ENCODE measurements around the gene PRND. TPM values are rescaled to one million over a fixed set of nuclear protein-coding genes. Genes with fewer than 3 reads are reported as not detected.

The PRND gene
- total and polyA plus RNA-seq, 2 donors (not counting 1 experiment from before 2014, with no cell fraction given) = not detected

- Histone ChIP-seq H3K4me2 (ENCODE audit: extremely low read depth, insufficient read depth, low read length) (no peak overlapping the region), H3K79me2 (ENCODE audit: control insufficient read depth, insufficient read depth, low read length) (peaks cover 21% of the 10 kb centered on the region), H4K20me1 (ENCODE audit: control insufficient read depth, extremely low read depth, insufficient read depth, low read length) (no peaks in the 10 kb centered on the region), H3K4me1 (ENCODE audit: control insufficient read depth, extremely low read depth, insufficient read depth, low read length) (no peaks in the 10 kb centered on the region), H3K27me3 (ENCODE audit: control insufficient read depth, insufficient read depth, low read length) (no peaks in the 10 kb centered on the region), H3K9me3 (ENCODE audit: control insufficient read depth, insufficient read depth, low read depth, low read length) (no peaks in the 10 kb centered on the region), H3K27ac (ENCODE audit: insufficient read depth, low read length) (no peak overlapping the region), H3K36me3 (ENCODE audit: control insufficient read depth, insufficient read depth, low read length) (peaks cover 6% of the 10 kb centered on the region), H3K9ac (ENCODE audit: insufficient read depth, low read length) (no peak overlapping the region), H2AFZ (ENCODE audit: low read length) (no peak overlapping the region), H3K4me3 (replicated peaks in 1 of 4; ENCODE audit: control extremely low read depth in 1 of 4, insufficient read depth in 1 of 4, low read depth in 3 of 4, low read length in 4 of 4) (no peak overlapping the region)
- TF ChIP-seq CTCF (conservative IDR thresholded peaks at IDR 0.05 in 1 of 2, IDR thresholded peaks at IDR 0.05 in 1 of 2; ENCODE audit: low read depth in 1 of 2, low read length in 2 of 2) (no peak), EZH2 (IDR thresholded peaks at IDR 0.05; ENCODE audit: low read length, missing control alignments) (no peak)
- no peak for DNase-seq (ENCODE audit: low read depth in 2 of 2)
Observed at GRCh38 chr20:4697189-4697830, 24.4 kb upstream of the PRND start.

DNA sequence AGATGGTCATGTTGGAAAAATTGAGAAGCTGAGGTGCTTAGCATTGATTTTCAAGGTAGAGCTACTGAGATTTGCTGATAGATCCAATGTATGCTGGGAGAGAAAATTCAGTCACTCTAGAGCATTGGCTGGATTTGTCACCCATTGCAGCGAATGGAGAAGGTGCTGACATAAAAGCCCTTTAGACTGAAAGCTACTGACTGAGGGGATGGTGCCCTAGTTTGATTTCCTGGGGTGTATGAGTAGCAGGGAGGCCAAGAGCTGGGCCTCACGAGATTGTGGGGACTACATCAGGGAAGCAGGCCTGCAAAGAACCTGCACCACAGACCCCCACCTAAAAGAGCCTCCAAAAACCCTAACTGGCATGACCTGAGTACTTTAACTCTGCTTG is 23.9 kb upstream of the PRND start:
- Histone ChIP-seq H3K9ac (ENCODE audit: insufficient read depth, low read length) (no peak overlapping the region), H3K79me2 (ENCODE audit: control insufficient read depth, insufficient read depth, low read length) (peaks cover 18% of the 10 kb centered on the region), H3K4me3 (replicated peaks in 1 of 4; ENCODE audit: control extremely low read depth in 1 of 4, insufficient read depth in 1 of 4, low read depth in 3 of 4, low read length in 4 of 4) (no peak overlapping the region), H3K9me3 (ENCODE audit: control insufficient read depth, insufficient read depth, low read depth, low read length) (no peaks in the 10 kb centered on the region), H3K27me3 (ENCODE audit: control insufficient read depth, insufficient read depth, low read length) (no peaks in the 10 kb centered on the region), H2AFZ (ENCODE audit: low read length) (no peak overlapping the region), H3K4me1 (ENCODE audit: control insufficient read depth, extremely low read depth, insufficient read depth, low read length) (no peaks in the 10 kb centered on the region), H4K20me1 (ENCODE audit: control insufficient read depth, extremely low read depth, insufficient read depth, low read length) (no peaks in the 10 kb centered on the region), H3K27ac (ENCODE audit: insufficient read depth, low read length) (no peak overlapping the region), H3K4me2 (ENCODE audit: extremely low read depth, insufficient read depth, low read length) (no peak overlapping the region), H3K36me3 (ENCODE audit: control insufficient read depth, insufficient read depth, low read length) (peaks cover 6% of the 10 kb centered on the region)
- TF ChIP-seq CTCF (conservative IDR thresholded peaks at IDR 0.05 in 1 of 2, IDR thresholded peaks at IDR 0.05 in 1 of 2; ENCODE audit: low read depth in 1 of 2, low read length in 2 of 2) (no peak), EZH2 (IDR thresholded peaks at IDR 0.05; ENCODE audit: low read length, missing control alignments) (no peak)
- DNase-seq (ENCODE audit: low read depth in 2 of 2) = no peak

DNA sequence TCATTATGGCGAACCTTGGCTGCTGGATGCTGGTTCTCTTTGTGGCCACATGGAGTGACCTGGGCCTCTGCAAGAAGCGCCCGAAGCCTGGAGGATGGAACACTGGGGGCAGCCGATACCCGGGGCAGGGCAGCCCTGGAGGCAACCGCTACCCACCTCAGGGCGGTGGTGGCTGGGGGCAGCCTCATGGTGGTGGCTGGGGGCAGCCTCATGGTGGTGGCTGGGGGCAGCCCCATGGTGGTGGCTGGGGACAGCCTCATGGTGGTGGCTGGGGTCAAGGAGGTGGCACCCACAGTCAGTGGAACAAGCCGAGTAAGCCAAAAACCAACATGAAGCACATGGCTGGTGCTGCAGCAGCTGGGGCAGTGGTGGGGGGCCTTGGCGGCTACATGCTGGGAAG is 22.5 kb upstream of the PRND start:
- Histone ChIP-seq H3K9ac (ENCODE audit: insufficient read depth, low read length) (no peak overlapping the region), H2AFZ (ENCODE audit: low read length) (no peak overlapping the region), H3K4me3 (replicated peaks in 1 of 4; ENCODE audit: control extremely low read depth in 1 of 4, insufficient read depth in 1 of 4, low read depth in 3 of 4, low read length in 4 of 4) (no peak overlapping the region), H3K9me3 (ENCODE audit: control insufficient read depth, insufficient read depth, low read depth, low read length) (no peaks in the 10 kb centered on the region), H3K27me3 (ENCODE audit: control insufficient read depth, insufficient read depth, low read length) (no peaks in the 10 kb centered on the region), H3K4me1 (ENCODE audit: control insufficient read depth, extremely low read depth, insufficient read depth, low read length) (peaks cover 2% of the 10 kb centered on the region), H3K4me2 (ENCODE audit: extremely low read depth, insufficient read depth, low read length) (no peak overlapping the region), H3K36me3 (ENCODE audit: control insufficient read depth, insufficient read depth, low read length) (peaks cover 6% of the 10 kb centered on the region), H4K20me1 (ENCODE audit: control insufficient read depth, extremely low read depth, insufficient read depth, low read length) (no peaks in the 10 kb centered on the region), H3K79me2 (ENCODE audit: control insufficient read depth, insufficient read depth, low read length) (peaks cover 14% of the 10 kb centered on the region), H3K27ac (ENCODE audit: insufficient read depth, low read length) (no peak overlapping the region)
- no peak for DNase-seq (ENCODE audit: low read depth in 2 of 2)
- TF ChIP-seq EZH2 (IDR thresholded peaks at IDR 0.05; ENCODE audit: low read length, missing control alignments) = no peak
- no peak for TF ChIP-seq CTCF (conservative IDR thresholded peaks at IDR 0.05 in 1 of 2, IDR thresholded peaks at IDR 0.05 in 1 of 2; ENCODE audit: low read depth in 1 of 2, low read length in 2 of 2)
